NCI-H524 treated with DMSO at 0.1 percent for 48 hours (cell line): Measurements from ENCODE around the gene LMX1B.
"Not testable (repeated sequence)": the region's sequence is repeated elsewhere in the genome, so short reads cannot be mapped to it uniquely, and the experiment has no call there.

Experiments used
- DNase-seq: peaks from one replicate; lab custom pipeline; 2025; lab: John Stamatoyannopoulos, UW

Gene LMX1B

GRCh38 chr9:126695701-126696400 lies 82.1 kb downstream of the LMX1B start:
- DNase-seq = no peak

GRCh38 chr9:126696401-126697145 lies 82.8 kb downstream of the LMX1B start:
- DNase-seq = no peak

DNA sequence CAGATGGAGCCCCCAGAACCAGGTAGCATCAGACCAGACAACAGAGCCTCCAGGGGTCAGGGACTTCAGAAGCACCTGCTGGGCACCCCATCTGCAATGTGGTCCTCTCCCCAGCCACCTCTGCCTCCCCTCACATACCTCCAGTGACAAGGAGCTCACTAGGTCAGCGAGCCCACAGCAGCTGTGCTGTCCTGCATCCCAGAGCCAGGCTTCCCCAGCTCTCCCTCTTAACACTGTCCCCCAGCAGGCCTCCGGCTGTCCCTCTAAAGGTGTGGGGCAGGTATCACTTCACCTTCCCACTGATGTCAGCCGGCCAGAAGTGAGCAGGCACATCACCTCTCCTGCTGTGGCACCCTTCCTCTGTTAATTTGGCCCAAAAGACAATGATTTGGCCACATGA lies 83.6 kb downstream of the LMX1B start:
- DNase-seq = no peak

DNA sequence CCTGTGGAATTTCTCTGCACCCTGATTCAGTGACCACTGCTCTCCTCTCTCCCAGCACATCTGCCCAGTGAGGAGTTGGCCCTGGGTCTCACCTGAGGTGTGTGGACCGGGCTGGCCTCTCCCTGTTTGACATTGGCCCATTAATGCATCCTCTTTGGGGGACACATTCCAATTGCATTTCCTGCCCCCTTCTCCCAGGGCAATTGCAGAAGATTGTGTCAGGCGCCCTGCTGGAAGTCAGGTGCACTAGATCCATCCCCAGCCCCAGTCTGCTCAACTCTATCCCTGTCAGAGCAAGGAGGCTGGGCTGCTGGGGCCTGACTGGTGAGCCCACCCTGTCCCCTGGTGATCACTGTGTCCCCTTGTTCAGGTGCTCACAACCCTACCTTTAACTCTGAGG lies 84.5 kb downstream of the LMX1B start:
- DNase-seq = no peak

- DNase-seq = no peak
Observed at GRCh38 chr9:126698756-126699155, 85.0 kb downstream of the LMX1B start.

DNA sequence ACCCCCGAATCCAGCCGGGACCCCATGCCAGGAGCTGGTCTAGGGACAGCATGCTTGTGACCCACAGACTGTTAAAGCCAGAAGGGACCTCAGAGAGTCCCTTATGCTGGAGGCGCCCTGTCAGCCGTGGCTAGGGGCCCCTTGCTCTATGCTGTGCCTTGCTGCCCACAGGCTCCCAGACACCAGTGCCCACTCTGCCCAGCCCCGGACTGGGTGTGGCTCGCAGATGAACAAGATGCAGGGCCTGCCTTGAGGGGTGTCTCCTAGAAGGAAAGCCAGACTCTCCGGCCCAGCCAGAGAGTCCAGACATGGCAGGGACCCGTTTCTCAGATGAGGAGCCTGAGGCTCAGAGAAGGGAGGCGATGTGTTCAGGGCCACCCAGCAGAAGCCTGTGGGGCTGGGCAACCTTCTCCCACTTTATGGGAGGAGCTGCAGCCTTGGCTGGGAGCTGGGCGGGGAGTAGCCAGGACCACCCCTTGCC lies 85.7 kb downstream of the LMX1B start:
- DNase-seq = no peak

- no peak for DNase-seq
Observed at GRCh38 chr9:126700296-126700695, 86.6 kb downstream of the LMX1B start.

DNA sequence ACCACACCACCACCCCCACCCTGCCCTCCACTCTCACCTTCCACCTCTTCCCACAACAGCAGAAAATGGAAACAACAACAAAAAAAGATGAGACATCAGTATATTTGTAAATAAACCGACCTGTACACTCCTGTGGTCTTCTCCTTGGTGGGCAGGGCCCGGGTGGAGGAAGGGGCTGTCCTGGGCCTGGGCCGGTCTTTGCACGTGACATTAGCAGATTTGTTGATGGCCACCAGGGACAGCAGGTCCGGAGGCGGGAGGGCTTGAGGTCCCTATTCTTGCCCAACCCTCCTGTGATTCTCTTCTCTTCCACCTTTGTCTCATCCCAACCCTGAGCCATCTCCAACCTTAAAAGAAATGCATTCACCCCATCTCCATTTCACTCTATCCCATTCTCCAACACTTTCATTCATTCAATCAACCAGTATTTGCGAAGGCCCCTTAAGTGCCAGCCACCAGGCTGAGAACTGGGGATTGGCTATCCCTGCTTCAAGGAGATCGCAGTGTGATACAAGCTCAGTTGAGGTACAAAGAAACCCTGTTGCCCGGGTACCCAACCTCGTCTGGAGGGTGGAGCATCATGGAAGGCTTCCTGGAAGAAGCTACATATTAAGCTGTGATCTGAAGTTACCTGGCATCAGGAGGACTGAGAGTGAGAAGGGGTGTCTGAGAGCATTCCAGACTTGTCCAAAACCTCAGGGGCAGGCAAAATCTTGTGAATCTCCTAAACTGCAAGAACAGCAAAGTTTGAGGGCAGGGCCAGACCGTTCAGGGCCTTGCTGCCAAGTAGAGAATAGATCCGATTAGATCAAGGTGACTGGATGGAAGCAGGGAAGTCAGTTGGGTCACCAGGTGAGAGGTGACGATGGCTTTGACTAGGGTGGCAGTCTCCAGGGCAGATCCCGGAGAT lies 87.4 kb downstream of the LMX1B start:
- DNase-seq = no peak

GRCh38 chr9:126701813-126702140 lies 88.0 kb downstream of the LMX1B start:
- DNase-seq = no peak

DNA sequence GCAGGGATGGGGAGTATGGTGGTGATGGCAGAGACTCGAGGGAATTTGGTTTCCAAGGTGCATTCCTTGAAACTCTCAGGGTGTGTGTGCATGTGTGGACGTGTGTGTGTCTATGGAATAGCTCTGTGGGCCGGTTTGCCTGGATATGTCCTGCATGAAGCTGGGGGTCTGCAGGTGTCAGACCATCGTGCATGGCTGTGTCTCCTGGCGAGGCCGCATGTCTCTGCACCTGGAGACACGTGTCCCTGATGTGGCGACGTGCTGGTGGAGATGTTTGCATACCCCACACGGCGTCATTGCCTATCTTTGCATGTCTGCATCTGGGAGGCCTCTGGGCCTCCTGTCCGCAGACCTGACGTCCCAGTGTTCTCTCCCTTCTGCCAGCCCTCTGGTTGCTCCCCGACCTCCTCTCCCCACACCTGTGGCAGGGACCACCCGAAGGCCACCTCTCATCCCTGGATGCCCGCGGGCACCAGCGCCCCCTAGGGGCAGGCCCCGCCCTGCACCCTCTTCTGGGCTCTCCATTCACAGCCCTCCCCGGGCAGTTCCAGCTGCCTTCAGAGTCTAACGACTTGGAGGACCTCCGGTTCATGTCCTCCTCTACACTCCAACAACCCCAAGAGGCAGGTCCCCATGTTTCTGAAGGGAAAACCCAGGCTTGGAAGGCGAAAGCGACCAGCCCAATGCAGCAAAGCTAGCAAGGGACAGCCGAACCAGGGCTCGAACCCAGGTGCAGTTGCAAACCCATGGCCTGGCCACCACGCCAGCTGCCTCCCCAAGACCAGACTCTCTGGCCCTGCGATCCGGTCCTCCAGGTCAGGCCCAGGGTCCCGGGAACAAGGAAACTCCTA lies 88.6 kb downstream of the LMX1B start:
- DNase-seq = no peak

DNA sequence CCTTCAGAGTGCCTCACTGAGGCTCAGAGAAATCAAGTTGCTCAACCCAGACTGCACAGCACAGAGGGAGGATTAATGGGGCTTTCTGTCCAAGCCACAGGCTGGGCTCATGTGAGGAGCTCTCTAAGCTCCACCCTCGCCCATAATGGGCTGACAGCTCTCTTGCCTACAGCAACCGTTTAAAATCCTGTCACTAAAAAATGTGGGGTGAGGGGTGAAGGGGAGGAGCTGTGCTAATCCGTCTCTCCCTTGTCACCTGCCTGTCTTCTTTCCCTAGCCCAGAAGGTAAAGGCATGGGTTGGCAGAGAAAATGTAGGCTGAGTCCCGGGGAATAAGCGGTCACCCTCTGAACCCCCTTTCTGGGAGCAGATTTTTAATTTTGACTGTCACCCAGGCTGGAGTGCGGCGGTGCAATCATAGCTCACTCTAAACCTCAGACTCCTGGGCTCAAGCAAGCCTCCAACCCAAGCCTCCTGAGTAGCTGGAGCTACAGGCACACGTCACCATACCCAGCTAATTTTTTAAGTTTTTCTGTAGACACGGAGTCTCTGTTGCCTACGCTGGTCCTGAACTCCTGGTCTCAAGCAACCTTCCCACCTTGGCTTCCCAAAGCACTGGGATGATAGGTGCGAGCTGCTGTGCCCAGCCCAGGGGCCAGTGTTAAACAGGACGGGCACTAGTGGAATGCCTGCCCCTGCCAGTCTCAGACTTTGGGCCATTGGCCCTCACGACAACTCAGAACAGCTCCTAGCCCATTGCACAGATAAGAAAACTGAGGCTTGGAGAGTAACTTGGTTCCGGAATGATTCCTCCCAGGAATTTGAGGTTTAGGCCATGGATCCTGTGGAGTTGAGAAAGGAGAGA lies 89.5 kb downstream of the LMX1B start:
- DNase-seq = no peak

DNA sequence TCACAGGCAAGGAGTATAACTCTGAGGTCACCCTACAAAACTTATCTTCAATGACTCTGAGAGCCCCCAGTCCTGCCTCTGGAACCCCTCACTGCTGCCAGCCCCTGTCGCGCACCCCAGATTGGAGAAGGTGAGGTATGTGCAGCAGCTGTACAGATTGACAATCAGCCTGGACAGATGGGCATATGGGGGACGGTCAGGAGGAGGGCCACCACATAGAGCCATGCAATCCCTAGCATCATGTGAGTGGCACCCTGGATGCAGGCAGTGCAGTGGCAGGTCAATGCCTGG lies 90.1 kb downstream of the LMX1B start:
- no peak for DNase-seq

DNA sequence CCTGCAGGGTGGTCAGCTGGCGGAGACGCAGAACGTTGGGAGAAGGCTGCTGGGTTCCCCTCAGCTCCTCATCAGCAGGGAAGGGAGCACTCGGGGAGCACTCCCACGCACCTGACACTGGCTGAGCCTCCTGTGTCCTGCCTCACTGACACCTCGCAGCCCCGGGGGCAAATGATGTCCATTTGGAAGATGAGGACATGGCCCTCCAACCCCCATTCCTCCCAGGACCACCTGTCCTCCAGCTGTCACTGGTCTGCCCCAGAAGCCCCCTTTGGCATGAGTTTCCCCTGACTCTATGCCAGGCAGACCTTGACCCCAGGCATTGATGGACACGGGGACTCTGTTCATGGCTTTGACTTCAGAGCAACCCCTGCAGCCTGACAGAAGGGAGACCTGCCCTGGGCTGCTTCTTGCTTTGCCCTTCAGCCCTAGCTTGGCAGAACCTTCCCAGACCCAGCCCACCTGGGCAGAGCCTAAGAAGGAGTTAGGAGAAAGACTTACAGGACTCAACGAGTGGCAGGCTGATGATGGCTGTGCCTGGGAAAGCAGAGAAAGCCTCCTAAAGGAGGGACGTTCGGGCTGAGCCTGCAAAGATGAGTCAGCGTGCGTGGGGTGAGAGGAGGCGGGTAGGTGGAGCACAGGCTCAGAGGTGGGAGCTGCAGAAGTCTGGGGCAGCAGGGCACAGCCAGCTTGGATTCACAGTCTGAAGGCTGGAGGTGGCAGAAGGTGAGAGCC lies 90.6 kb downstream of the LMX1B start:
- no peak for DNase-seq

- DNase-seq = peak; percentile 18
Observed at GRCh38 chr9:126704892-126705766, 91.4 kb downstream of the LMX1B start.

GRCh38 chr9:126705767-126706697 lies 92.3 kb downstream of the LMX1B start:
- DNase-seq = no peak

- DNase-seq = no peak
Observed at GRCh38 chr9:126706698-126707053, 92.9 kb downstream of the LMX1B start.

- no peak for DNase-seq
Observed at GRCh38 chr9:126707083-126707482, 93.4 kb downstream of the LMX1B start.

- not testable (repeated sequence) for DNase-seq
Observed at GRCh38 chr9:126707712-126708111, 94.0 kb downstream of the LMX1B start.
